Colon (tissue), 2 donors: ENCODE measurements around the gene GALNT2.

ENCODE experiments used
- FAIRE-seq: peaks from 2 replicates; lab custom pipeline; 2012; peaks lifted over from hg19 to GRCh38; lab: Jason Lieb, UNC
- donor health status: control.
- donor health status: control.

GALNT2 gene

GRCh38 chr1:230066466-230067404 lies at the start of gene GALNT2:
Gene GALNT2 (plus strand): TSS chr1:230067238. CDS start chr1:230067281, 43 bp downstream.
- no peak for FAIRE-seq

GRCh38 chr1:230020451-230020850 lies 46.6 kb upstream of the GALNT2 start:
- no peak for FAIRE-seq

DNA sequence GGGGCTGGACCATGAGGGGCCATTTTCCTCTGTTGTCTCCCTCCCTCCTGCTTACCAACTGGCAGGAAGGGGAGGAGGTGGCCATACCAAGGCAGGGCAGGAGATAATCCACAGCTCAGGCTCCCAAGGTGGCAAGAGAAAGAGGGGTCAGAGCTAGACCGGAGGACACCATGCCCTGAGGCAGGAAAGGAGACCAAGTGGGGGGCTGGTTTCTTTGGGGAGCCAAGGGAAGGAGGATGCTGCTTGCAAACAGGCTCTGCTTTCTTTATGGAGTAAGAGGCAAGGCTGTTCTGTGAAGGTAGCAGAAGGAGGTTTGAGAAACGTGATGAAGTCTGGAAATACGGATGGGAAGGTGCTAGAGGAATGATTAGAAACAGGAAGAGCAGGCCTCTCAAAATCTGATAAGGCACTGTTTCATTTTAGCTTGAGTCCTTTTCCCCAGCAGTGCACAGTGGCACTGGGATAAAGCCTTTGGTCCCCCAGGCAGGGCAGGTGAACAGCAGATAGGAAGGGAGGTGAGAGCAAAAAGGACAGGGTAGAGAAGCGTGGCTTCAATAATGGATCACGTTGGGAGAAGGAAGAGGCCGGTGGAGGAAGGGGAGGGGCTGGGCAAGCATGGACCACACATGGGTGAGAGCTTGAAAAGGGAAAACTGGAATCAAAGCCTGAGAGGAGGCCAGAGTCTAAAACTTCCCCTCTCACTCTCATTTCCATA lies 44.2 kb upstream of the GALNT2 start:
- no peak for FAIRE-seq

DNA sequence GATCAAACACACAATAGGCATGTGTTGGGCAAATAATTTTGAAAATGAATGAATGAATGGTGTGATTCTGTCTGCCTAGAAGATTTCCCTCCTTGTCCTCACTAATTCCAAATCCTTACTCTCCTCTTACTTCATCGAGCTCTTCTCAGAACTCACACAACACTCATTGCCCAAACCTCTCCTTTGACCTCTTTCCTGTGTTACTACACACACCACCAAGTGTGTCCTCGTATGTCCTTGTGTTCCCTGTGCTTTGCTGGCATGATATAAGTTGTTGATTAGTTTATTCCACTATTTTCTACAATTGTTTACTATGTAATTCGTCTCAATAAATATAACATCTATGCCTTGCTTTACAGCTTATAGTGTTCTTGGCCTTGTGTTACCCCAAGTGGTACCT lies 41.4 kb upstream of the GALNT2 start:
- FAIRE-seq, result no peak

- FAIRE-seq, result no peak
Measured at GRCh38 chr1:230026139-230026538, 40.9 kb upstream of the GALNT2 start.

GRCh38 chr1:230026572-230026971 lies 40.5 kb upstream of the GALNT2 start:
- no peak for FAIRE-seq

GRCh38 chr1:230028602-230029223 lies 38.3 kb upstream of the GALNT2 start:
- FAIRE-seq, result no peak

DNA sequence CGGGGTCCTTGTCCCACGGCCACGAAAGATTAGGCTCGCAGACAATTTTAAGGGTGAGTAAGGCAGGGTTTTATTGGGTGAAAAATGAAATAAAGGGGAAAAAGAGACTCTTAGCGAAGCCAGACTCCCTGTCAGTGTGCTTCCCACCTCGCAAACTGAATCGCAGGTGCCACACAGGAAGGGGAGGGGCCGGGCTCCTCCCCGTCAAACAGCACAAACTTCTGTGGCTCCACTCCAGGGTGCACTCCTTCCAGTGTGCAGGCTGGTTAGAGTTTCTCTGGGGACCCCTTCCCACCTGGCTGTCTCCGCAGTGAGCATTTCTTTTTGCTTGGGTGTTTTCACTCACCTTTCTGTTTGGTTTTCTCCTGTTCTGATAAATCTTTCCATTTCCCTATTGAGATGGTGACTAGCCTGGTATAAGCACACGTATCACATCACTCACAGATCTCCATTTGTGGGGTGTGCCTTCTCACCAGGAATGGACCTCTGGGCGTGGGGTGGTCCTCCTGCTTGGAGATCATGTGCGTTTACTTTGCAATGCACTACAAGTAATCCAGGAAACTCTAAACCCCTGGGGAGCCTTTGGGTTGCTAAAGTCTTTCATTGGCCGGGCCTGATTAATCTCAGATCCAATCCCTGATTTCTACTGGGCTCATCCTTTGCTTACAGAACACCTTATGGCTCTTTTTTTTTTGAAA lies 37.6 kb upstream of the GALNT2 start:
- FAIRE-seq, result no peak

DNA sequence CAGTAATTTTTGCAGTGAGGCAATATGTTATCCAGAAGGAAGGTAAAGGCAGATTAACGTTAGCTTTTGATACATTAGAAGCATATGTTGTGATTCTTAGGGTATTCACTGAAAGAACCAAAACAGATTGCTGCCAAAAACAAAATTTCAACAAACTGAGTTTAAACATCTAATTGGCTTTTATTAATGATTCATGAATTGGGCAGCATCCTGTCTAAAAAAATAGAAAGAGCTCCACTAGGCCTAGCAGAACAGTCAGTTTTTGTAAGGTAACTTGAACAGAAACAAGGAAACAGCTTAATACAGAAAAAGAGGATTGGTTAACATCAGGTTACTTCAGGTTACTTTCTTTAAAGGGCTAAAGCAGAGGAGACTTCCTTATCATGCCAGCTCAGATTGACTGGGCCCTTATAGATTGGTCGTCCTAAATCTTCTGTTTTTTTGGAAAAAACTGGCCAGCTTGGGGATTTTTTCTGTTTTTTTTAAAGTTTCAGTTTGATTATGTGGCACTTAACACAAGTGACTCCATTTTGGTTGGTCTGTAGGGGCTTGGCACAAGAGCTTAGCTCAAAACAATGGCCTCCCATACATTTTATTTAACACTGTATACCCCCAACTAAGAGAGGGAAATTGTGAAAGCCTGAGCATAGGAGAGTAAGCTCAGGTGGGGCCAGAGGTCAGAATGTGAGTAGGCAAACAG lies 36.8 kb upstream of the GALNT2 start:
- FAIRE-seq, result no peak

- no peak for FAIRE-seq
Measured at GRCh38 chr1:230031131-230031530, 35.9 kb upstream of the GALNT2 start.

GRCh38 chr1:230032516-230033281 lies 34.3 kb upstream of the GALNT2 start:
- no peak for FAIRE-seq

DNA sequence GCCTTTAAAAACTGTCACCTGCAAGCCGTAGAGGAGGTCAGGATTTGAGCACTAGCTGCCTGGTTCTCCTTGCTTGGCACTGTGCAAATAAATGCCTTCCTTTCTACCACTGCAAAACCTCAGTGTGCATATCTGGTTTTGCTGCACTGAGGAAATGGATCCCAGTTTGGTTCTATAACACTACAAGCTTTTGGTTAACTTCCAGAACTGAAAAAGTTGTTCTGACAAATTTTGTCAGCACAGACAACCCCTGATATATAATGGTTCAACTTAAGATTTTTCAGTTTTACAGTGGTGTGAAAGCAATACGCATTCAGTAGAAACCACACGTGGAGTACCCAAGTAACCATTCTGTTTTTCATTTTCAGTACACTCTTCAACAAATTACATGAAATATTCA lies 29.8 kb upstream of the GALNT2 start:
- no peak for FAIRE-seq

- no peak for FAIRE-seq
Measured at GRCh38 chr1:230040440-230040839, 26.6 kb upstream of the GALNT2 start.

DNA sequence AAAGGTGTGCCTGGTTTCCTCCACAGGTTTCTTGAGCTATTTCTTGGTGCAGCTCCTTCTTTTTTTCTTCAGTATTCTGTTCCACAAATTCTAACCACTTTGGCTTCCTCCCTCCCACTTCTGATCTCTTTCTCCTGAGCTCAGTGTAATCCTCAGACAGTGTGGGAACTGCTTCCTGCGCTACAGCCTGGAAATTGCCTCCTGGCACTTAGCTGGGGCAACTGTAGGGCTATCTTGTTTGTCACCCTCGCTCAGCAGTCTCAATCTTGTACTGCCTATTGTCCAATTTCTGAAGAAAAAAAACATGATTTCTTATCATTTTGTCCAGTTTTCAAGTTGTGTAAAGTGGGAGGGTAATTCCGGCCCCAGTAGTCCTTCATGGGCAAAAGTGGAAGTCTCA lies 24.0 kb upstream of the GALNT2 start:
- no peak for FAIRE-seq

DNA sequence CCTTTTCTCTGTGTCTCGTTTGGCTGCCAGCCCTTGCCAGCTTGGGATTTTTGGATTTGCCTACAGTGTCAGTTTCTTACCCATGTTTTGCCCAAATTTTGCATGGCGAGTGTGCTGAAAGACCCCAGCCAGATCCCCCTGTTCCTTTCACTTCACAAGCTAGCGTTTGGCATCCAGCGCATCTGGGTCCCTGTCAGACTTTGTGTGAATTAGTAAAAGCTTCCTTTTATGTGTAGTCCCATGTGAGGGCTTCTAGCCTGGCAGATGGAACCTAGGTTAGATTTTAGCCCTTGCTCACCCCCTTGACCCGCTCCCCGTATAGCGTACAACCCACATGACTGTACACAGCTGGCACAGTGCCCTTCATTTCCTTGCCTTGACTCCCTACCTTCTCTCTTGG lies 22.3 kb upstream of the GALNT2 start:
- FAIRE-seq, result no peak

DNA sequence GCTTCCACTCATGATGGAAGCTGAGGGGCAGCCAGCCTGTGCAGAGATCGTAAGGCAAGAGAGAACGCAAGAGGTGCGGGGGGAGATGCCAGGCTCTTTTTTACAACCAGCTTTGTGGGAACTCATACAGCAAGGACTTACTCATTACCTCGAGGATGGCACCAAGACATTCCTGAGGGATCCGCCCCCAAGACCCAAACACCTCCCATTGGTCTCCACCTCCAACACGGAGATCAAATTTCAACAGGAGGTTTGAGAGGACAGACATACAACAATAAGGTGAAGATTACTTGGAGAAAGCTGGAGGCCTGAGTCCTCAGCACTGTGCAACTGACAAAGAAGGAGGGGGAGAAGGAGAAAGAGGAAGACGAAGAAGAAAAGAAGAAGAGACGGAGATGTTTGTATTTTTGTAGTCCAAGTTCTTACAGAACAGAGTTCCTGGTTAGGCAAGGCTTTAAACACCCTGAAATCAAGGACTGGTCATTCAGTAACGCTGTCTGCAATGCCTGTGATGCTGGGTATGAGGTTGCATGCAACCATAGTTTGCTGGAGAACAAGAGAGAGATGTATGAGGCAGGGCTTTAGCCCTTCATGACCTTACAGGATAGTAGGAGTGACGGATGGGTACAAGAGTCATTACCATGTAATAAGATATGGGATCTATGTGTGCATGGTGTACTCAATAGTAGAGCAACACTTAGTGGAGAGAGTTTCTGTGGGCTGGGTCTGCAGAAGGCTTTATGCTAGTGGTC lies 19.7 kb upstream of the GALNT2 start:
- no peak for FAIRE-seq

- FAIRE-seq, result no peak
Measured at GRCh38 chr1:230048322-230048721, 18.7 kb upstream of the GALNT2 start.

GRCh38 chr1:230048922-230049321 lies 18.1 kb upstream of the GALNT2 start:
- FAIRE-seq, result no peak

DNA sequence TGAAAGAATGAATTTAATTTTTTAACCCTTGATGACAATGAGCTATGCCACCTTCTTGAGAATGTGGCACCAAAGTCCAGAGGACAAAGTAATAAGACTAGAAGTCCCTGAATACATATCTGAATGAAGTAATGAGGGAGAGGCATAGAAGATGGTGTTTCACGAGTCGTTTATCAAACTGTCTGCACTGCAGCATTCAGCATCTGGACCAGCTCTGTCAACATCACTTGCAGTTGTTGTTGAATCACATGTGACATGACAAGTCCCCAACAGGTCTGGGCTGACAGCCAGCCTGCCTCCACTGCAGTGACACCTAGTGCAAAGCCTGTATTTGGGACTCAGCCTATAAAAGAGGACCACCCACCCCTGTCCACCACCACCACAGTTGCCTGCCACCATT lies 17.3 kb upstream of the GALNT2 start:
- no peak for FAIRE-seq
